Measurements from ENCODE around the gene IER3IP1.

GRCh38 chr18:47143899-47144485 lies 32.2 kb downstream of the IER3IP1 start:
- TF ChIP-seq POLR2A (IDR thresholded peaks at IDR 0.05): no peak
- TF ChIP-seq CTCF (IDR thresholded peaks at IDR 0.05): no peak
- no peak for TF ChIP-seq POLR2AphosphoS5 (IDR thresholded peaks at IDR 0.05; ENCODE audit: insufficient read depth in 1 of 2, low read depth in 1 of 2)
